Breast epithelium (tissue), 3 donors: ENCODE measurements around the gene RRM2.

Experiments
- POLR2A ChIP-seq: fragments of 450-650 bp; IDR thresholded peaks from one replicate; pipeline ENCODE4 v1.6.1; 2016; ENCODE audit warnings: antibody characterized with exemption, mild to moderate bottlenecking, moderate library complexity
- TF ChIP-seq, protein P1 (sequence below), 3 donors: fragments of 450-650 bp; IDR thresholded peaks; one replicate each; pipeline ENCODE4 v1.5.1; 2016 to 2017; ENCODE audit warnings: antibody characterized with exemption in 3 of 3, mild to moderate bottlenecking in 3 of 3, moderate library complexity in 3 of 3

DNA sequence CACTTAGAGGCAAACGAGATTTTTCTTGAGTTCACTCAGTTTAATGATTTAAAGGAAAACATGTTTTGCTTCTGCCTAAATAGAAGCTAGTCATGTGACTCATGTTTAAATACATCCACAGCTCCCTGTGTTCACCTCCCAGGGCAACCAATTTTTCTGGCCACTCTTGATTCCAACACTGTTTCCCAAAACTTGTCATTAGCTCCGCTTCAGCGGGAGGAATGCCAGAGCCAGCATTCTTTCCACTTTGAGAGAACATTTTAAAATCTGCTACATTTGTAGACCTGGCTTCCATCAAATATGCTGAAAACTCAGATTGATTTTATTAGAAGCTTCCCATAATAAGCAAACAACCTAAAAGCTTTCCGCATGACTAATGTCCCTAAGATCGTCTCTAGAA is 39.5 kb upstream of the RRM2 start:
- TF ChIP-seq POLR2A = no peak
- TF ChIP-seq, protein P1, sequence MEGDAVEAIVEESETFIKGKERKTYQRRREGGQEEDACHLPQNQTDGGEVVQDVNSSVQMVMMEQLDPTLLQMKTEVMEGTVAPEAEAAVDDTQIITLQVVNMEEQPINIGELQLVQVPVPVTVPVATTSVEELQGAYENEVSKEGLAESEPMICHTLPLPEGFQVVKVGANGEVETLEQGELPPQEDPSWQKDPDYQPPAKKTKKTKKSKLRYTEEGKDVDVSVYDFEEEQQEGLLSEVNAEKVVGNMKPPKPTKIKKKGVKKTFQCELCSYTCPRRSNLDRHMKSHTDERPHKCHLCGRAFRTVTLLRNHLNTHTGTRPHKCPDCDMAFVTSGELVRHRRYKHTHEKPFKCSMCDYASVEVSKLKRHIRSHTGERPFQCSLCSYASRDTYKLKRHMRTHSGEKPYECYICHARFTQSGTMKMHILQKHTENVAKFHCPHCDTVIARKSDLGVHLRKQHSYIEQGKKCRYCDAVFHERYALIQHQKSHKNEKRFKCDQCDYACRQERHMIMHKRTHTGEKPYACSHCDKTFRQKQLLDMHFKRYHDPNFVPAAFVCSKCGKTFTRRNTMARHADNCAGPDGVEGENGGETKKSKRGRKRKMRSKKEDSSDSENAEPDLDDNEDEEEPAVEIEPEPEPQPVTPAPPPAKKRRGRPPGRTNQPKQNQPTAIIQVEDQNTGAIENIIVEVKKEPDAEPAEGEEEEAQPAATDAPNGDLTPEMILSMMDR (IDR thresholded peaks at IDR 0.05) = no peak
